GM19351 (cell line): Measurements from ENCODE around the gene CD300LF.

Experiments
- ATAC-seq: cut with Tn5 transposase; IDR thresholded peaks from one replicate; pipeline ENCODE4 v1.9.1; 2021; ENCODE audit warnings: mild to moderate bottlenecking, moderate library complexity; ENCODE audit not compliant: unreplicated experiment

The CD300LF gene

DNA sequence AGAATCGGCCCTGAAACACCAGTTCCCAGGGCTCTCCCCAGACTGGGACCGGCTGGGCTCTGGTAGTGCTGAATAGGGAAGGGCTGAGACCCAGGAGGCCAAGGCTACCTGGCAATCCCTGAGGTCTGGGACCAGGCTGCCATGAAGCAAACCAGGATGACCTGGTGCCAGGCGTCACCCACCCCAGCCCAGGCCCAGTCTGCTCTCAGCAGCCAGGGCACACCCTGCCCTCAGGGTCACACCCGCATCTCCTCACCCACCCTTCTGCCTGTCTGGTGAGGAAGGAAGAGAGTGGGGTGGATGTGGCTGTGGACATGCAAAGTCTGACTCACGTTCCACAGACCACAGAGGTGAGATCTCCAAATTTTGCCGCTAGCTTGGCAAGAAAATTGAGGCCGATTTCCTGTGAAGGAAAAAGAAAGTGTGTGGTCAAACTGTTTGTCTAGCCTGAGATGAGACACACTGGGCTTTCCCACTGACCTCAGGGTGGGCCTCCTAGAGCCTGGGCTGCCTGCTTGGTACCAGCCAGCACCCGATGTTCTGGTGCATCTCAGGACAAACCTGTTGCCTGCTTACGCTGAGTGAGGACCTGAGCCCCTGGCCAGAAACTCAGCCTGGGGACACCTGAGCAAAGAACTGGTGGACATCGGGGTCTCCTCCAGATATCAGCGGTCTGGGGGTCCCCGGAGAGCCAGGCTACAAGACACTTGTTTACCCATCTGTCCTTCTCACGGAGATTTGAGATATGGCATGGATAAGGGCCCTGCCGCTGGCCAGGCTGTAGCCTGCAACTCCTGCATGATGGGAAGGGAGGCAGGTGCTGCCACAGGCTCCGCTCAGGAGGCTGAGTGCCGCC lies 18.0 kb upstream of the CD300LF start:
- no peak for ATAC-seq

- no peak for ATAC-seq
Observed at GRCh38 chr17:74729866-74730265, 17.1 kb upstream of the CD300LF start.

- no peak for ATAC-seq
Observed at GRCh38 chr17:74729368-74729767, 16.6 kb upstream of the CD300LF start.

DNA sequence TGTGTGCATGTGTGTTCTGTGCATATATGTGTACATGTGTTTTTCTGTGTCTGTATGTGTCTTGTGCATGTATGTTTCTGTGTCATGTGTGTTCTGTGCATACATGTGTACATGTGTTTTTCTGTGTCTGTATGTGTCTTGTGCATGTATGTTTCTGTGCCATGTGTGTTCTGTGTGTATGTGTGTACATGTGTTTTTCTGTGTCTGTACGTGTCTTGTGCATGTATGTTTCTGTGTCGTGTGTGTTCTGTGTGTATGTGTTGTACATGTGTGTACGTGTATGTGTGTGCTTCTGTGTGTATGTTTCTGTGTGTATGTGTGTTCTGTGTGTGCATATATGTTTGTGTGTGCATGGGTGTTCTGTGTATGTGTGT lies 16.0 kb upstream of the CD300LF start:
- ATAC-seq: no peak

DNA sequence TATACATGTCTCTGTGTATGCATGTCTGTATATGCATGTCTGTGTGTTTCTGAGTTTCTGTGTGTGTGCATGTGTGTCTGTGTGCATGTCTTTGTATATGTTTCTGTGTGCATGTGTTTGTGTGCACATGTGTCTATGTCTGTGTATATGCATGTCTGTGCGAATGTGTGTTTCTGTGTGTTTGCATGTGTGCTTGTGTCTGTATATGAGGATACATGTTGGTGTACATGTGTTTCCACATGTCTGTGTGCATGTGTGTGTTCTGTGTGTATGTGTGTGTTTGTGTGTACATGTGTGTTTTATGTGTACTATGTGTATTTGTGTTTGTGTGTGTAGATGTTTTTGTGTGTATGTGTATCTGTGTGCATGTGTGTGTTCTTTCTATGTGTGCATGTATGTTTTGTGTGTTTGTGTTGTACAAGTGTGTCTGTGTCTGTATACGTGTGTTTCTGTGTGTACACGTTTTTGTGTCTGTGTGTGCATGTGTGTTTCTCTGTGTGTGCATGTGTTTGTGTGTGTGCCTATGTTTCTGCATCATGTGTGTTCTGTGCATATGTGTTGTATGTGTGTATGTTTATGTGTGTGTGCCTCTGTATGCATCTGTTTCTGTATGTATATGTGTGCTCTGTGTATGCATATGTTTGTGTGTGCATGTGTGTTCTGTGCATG lies 15.4 kb upstream of the CD300LF start:
- ATAC-seq: no peak

DNA sequence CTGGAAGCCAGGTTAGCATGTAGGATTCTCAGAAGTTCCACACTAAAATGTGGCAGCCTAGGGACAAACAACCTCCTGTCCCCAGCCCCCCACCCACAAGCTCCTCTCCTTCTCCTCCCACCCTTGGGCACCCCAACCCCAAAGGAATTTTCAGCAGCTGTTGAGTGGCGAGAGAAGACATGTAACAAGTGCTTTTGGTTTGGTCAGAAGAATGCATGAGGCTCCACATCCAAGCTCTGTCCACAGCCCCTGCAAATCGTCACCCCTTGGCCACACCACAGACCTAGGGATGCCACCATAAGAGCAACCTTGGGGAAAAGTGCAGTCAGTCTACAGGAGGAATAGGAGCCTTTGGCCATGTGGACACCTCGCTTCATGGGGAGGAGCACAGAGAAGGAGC lies 12.4 kb upstream of the CD300LF start:
- ATAC-seq: no peak

DNA sequence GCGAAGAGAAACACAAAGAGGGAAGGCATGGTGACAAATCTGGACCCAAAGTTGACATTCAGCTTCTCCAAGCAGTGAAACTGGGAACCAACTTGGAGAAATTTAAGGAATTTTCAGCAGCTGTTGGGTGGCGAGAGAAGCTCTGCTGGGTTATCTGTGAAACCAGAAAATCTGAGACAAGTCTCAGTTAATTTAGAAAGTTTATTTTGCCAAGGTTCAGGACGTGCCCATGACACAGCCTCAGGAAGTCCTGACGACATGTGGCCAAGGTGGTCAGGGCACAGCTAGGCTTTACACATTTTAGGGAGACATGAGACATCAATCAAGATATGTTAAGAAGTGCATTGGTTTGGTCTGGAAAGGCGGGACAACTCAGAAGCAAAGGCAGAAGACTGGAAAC lies 11.2 kb upstream of the CD300LF start:
- ATAC-seq: no peak

DNA sequence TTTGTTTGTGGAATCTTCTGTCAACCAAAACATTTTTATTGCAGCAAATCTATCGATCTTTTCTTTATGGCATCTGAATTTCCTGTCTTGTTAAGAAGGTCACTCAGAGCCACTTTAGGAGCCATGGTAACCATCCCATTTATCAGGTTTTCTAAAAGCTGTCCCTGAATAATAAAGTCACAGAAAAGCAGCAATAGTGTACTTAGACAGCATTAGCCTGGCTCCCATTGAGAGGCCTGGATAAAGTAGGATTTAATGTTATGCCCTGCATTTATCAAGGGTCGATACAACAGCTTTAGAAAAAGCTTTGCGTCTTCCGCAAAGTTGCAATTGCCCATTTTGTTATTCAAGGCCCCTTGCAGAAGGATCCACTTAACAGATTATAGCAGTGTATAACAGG lies 10.1 kb upstream of the CD300LF start:
- ATAC-seq: no peak

GRCh38 chr17:74720506-74720905 lies 7.8 kb upstream of the CD300LF start:
- no peak for ATAC-seq

DNA sequence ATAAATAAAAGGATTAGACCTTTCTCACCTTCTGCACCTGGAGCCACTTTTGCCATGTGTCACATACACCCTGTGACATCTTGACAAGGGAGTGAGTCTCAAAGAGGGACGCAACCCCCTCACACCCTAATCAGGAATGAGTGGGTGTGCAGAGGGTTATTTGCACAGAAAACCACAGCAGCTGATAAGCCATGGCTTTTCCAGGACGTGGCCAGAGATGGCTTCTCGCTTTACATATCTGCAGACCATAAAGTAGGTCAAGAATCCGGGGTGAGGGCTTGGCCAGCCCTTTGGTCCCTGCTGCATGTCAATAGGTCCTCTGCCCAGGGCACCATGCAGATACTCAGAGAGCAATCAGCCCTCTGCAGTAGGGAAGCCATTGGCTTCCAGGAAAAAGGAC lies 2.4 kb upstream of the CD300LF start:
- no peak for ATAC-seq

DNA sequence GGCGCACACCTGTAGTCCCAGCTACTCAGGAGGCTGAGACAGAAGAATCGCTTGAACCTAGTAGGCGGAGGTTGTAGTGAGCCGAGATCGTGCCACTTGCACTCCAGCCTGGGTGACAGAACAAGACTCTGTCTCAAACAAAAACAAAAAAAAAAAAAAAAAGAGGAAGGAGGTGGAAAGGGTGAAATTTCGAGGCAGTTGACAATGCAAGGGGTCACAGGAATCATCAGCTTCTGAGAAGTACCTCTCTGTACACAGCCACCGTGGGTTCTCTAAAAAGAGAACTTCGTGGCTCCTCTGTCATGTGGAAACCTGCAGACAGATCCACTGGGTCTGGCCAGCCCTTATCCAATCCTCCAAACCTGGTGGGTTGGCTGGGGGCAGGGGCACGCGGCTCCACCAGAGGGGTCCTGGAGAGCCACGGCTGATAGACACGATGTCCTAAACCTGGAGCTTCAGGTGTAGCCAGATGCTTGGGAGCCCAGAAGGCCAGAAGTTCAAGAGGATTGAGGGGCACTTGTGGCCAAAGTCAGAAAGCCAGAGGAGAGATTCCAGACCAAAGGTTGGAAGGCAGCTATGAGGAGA lies 540 bp upstream of the CD300LF start:
- no peak for ATAC-seq

- no peak for ATAC-seq
Observed at GRCh38 chr17:74712301-74712700, 422 bp downstream of the CD300LF start.

- ATAC-seq: no peak
Observed at GRCh38 chr17:74711058-74711824, 1.5 kb downstream of the CD300LF start.

DNA sequence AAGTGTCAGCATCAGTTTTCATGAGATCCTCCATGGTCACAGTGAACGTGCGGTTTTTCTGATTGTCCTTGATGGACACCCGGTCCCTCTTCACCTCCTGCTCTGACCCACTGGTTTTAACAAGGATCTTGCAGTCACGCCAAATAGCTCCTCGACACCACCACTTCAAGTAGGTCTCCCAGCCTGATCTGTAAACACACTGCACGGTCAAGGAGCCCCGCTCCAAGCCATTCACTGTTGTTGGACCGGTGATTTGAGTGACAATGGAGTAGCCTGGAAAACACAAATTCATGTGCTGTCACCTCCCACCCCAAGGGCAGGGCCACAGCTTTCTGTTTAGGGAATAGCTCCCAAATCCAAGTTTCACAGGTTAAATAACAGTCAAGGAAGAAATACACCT lies 8.2 kb downstream of the CD300LF start:
- no peak for ATAC-seq

DNA sequence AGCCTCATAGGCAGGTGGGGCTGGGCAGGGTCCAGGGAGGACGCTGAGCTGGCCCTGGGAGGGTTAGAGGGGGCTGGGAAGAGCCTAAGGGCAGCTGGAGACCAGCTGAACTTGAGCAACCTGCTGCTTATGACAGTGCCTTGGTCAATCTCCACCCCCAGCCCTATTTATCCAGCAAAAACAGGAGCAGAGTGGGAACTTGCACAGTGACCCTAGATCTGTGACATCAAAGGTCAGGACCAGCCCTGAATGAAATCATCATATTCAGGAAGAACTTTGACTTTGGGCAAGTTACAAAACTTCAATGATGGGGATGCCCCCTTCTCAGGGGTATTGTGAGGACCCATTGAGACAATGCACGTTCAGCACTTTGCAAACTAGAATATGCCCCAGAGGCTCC lies 9.4 kb downstream of the CD300LF start:
- no peak for ATAC-seq

GRCh38 chr17:74702116-74702871 lies 10.4 kb downstream of the CD300LF start:
- no peak for ATAC-seq

- no peak for ATAC-seq
Observed at GRCh38 chr17:74699236-74699635, 13.5 kb downstream of the CD300LF start.

DNA sequence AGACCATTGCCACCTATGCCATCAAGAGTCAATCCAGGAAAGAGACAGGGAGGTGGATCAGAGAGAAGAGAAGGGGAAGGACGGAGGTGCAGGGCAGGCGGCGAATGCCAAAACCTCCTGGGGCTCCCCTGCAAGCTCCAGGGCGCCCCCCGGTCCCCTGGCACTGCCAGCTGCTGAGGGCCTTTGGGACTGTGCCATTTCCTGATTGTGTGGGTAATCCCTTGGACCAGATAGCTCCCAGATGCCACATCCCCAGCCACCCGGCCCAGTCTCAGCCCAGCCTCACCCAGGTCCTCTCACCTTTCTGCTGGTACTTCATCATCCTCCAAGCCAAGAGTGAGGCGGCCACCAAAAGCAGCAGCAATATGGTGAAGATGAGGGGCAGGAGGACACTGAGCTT lies 14.7 kb downstream of the CD300LF start:
- no peak for ATAC-seq

- no peak for ATAC-seq
Observed at GRCh38 chr17:74697515-74697914, 15.2 kb downstream of the CD300LF start.

DNA sequence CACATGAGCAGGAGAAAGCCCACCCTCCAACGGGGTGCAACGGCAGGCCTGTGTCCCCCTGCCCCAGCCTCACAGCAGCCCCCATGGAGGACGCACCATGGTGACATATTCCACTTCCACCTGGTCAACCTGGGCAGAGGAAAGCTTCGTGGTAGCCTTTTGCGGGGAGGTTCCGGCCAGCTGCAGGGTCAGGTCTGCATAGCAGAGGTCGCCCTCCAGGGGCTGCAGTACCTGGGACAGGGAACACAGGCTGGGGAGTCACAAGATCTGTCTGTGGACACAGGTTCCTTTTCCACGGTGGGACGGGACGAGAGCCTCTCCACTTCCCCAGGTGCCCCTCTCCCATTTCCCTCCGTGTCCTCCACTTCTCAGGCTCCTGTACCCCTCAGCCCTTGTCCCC lies 17.1 kb downstream of the CD300LF start:
- ATAC-seq: no peak

- no peak for ATAC-seq
Observed at GRCh38 chr17:74694081-74694480, 18.6 kb downstream of the CD300LF start.
